TTC549 (cell line): ENCODE results near the gene FAM241B.

Experiments
- FAIRE-seq: peaks from 2 replicates; lab custom pipeline; 2012; peaks lifted over from hg19 to GRCh38; lab: Jason Lieb, UNC

FAM241B gene

DNA sequence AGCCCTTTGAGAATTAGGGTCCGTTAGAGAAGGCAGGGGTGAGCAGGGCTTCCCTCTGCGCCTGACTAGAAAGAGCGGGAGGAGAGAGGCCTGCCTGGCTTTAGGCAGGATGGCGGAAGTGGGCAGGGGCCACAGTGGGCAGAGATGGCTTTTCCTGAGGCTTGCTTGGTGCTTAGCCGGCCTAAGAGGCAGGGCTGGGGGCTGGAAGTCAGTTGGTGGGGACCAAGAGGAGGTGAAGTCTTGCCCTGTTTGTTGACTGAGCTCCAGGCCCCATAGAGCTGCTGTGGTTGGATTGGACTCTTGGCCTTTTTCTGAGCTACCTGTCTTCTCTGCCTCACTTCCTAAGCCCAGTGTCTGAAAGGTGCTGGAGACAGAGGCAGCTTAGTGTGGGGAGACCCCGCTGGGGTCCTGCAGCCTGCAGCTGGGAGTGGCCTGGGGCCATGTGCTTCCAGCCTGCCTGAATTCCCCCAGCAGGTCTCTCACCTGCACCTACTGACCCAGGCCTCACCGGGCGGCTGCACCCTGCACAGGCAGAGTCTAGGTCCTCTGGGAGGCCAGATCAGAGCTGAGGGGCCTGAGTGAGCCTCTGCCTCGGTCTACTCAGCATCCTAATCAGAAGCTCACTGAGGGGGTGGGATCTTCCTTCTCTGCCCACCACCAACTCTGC lies 4.8 kb downstream of the FAM241B start:
- no peak for FAIRE-seq

DNA sequence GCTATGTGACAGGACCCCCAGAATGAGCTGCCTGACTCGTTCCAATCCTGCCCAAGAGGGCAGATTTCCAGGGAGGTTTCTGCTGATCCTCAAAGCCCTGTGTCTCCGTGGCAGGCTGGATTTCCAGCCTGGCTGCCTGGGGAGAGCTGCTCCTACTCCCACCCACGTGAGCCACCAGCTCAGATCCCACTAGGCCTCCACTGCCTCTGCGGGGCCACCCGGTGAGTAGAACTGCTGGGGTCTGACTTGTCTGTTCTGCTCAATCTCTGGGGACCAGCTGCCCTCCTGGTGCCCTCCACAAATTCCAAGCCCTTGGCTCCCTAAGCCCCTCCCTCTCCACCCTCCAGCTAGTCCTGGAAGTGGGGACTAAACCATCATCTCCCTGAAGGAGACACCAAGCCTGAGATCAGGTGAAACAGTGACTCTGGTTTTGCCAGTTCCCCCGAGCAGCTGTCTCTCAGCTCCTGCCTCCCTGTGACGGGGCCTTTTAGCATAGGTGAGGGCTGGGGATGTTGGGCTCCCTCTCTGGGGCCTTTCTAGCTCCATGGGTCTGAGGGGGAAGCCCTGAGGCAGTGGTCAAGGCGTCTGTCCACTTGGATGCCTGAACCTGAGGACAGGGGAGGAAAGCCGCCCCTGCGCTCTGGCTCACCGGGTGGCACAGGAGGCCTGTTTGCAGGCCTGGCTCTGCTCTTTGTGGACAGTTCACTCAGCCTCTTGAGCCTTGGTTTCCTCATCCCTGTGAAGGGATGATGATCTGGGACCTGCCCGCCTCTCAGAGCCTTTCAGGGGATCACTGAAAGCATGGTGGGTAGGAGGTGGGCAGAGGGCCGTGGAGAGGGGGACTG lies 5.6 kb downstream of the FAM241B start:
- no peak for FAIRE-seq

DNA sequence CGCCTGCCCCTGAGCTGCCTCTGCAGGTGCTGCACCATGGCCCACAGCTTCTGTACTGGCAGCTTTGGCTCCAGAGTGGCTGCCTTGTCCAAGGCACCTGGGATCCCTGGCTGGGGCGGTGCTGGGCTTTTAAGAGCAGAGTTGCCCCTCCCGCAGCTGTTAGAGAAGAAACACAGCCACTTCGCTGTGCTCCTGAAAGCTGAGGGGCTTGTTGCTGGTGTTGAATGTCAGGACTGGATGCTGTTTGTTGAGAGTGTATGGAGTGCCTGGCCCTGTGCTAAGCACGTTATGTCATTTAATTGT lies 6.2 kb downstream of the FAM241B start:
- no peak for FAIRE-seq

DNA sequence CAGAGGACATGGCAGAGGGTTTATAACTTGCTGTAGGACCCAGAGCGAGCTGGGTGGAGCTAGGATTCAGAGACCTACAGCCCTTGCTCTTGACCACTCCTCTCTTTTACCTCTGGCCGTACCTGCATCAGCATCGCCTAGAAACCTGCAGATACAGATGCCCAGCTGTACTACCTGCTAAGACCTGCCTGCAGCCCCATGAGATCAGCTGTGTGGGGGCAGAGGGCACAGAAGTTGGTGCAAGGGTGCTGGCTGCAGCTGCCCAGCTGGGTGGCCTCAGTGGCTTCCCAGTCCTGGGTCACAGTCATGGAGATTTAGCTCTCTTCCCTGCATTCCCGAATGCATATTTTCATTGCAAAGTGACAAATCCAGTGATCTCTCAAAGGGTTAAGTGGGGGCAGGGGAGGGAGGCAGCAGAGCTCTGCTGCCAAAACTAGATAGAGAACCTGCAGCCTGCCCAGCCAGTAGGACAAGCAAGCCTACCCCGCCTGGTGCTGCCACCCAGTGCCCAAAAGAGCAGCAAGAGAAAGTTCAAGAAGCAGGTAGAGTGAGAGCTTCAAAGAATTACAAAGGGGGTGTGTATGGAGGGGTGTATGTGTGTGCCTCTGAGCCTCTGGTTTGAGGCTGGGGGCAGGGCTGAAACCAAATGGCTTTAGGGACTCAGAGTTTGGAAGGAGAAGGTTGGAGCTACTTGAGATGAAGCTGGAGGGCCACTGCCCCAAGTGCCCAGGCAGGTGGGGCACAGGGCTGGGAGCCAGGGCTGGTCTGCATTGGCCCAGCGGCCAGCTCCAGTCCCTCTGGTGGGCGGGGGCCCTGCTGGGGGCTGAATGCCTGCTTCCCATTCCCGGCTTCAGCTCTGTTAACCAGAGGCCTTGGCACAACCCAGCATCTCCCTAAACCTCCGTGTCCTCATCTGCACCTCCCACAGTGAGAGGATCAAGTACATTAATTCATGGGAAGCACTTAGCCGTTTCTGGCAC lies 6.9 kb downstream of the FAM241B start:
- no peak for FAIRE-seq

DNA sequence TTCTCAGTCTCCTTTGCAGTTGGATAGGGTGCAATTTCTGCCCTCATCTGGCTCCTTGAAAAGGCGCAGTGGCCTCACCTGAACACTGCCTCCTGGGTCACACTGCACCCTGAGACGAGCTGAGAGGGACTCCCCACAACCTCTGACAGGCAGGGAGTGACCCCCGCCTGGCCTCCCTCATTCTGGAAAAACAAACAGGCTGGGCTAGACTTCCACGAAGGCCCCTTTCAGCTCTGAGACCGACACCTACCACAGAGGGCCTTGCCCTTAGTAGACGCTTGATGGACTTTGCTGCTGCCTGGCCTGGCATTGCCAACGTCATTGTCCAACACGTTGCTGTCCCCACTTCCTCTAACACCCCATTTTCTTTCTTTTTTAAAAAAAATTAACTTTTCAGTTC lies 8.6 kb downstream of the FAM241B start:
- no peak for FAIRE-seq

DNA sequence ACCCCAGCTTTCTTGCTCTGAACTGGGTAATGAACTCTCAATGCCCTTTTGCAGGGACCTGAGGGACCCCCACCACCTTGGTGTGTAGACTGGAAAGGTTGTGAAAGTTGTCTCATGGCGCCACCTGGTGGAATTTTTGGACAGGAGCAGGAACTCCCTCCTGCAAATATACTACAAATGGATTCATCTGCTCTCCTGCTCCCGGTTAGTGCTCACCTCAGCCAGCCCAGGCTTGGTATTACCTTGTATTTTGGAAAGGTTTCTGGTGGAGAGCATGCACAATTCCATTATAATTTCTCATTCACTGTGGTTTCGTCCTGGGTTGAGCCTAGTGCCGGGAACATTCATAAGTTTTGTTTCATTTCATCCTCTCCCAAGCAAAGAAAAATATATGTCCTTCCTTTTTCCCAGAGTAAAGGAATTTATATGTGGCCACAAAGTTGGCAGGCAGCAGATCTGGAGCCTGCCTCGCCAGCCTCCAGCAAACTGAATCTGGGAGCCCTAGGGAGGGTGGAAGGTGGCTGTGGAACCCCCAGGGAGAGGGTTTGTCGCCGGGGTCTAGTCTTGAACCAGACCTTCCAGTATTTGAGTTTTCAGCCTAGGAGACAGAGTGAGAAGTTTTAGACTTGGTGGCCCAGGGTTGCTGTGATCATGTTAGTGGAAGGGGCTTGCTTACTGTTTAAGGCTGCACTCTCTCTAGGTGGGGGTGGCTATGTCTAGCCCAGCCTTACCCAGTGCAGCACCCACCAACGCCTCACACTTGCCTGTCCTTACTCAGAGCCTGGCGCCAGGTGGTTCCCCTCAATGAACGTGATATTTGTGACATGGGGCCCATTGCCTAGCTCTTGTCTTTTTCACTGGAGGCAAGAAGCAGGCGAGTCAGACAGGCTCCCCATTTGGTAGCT lies 9.5 kb downstream of the FAM241B start:
- FAIRE-seq, result no peak

DNA sequence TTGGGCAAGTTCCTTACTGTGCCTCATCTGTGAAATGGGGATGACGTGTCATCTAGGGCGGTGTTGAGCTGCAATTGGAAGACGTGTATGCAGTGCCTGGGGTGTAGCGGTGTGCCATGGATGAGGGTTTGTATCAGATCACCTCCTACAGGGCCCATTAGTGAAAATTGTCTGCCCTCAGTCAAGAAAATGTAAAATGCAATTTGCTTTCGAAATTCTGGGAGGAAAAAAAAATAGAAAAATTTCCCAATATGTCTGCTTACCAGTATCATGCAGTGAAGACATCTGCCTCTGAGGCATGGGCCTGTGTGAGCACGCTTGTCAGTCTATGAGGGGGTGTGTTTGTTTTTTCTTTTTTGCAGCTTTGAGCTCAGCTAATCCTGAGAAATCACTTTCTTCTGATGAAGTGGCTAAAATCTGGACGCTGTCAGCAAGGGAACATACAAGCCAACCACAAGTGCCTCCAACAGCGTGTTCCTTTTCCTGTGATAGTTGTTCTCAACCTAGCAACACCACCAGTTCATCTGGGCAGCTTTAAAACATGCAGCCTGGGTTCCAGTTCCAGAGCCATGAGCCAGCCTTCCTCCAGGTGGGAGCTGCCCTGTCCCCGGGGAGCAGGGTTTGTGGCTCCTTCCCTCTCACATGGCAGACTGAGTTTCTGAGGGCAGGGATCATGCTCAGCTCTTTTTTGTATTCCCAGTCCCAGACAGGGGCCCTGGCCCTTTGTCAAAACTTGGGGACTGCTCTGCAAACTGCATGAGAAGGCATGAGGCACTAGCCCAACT lies 10.3 kb downstream of the FAM241B start:
- FAIRE-seq, result no peak

DNA sequence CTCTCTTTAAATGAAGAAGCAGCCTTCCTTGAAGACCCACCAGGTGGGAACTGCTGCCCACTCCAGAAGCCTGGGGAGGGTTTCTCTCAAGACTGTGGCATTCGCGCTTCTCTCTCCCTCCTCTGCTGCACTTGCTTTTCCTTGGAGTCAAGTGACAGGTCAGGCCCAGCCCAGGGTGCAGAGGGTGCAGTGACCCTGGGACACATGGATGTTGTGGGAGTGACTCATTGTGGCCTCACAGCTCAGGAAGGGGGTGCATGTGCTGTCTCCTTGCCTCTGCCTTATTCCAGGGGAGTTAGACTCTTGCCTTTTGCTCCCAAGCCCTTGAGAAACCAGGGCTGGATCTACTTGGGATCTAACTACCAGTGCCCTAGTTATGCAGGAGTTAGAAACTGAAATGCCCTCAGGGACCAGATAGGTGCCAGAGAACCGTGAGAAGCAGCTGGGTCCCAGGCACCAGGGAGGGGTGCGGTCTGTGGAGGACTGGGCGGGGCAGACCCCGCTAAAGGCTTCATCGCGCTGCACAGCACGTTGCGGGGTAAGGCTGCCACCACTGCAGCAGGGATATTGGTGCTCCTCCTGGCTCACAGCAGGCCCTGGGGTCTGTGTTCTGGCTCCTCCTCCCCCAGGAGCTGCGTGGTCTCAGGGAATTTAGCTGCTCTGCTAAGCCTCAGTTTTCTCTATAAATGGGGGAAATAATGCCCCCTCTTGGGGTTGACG lies 11.4 kb downstream of the FAM241B start:
- FAIRE-seq, result no peak

DNA sequence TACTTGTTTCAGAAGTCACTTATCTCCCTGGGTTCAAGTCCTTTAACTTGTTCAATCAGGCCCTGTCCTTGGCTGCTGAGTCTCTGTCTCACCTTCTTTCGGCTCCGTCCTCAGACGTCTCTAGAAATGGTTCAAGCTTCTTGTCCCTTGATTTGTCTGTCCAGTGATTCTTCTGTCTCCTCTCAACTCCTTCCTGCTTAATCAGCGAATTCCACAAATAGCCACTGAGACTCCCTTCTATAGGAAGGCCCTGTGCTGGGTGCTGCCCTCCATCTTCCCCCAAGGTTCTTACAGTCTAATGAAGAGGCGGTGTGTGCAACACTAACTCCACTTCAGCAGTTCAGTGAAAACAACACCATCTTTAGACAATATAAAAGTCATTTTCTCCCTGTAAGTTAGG lies 12.7 kb downstream of the FAM241B start:
- no peak for FAIRE-seq

DNA sequence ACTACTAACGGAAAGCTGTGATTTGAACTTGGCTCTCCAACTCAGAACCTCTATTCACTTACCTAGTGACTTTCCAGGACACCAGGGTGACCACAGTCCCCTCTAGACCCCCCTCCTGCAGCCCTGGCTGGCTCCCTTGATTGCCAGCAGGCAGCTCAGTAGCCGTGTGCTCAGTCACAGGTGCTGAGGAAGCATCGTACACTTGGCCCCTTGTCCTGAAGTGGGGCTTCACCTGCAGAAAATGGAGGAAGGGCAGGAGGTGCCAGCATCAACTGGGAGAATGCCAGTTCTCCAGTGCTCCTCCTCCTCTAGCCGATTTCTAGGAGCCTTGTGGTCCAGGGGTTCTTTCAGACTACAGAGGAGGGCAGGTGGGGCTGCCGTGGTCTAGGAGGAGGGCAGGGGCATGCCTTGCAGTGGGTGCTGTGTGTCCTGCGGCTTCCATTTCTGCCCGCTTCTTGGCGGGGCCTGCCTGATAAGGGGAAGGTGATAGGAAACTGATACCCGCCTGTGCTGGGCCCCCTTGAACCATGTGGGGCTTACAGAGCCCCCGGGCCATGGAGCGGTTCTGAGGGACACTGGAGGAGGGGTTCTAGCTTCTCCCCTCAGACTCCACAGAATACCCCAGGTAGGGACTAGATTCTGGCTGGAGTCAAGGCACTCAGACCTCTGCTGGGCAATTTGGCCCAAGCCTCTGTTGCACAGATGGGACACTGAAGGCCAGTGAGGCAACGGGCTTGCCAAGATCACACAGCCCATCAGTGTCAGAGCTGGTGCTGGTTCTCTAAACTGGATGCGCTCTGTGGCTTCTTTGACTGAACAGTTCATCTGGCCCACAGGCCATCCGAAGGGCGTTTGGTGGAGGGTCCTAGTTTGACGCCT lies 14.0 kb downstream of the FAM241B start:
- no peak for FAIRE-seq

DNA sequence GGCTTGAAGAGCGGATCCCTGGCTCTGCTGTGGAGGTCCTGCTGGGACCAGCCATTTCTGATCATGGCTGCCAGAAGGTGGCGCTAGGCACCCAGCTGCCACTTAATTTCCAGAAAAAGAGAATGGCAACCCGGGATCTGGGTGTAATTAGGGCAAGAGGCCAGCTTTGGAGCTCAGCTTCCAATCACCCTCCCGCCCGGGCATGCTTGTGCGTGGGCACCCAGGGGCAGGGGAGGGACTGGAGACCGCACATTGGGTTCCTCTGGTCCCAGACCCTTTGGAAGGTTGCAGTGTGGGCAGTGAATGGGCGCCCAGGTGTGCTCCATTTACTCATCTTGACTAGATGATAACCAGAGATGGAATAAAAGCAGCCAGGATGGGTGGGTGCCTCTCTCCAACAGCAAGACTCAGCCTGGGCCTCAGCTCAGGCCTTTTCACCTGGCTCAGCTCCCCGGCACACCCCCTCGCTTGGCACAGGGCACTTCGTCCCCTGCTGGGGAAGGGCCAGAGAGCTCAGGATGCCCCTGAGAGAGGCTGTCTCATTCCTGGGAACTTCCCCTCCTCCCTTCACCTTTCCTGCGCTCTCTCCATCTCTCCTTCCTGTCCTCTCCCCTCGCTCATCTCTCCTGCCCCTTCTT lies 14.7 kb downstream of the FAM241B start:
- FAIRE-seq, result no peak

DNA sequence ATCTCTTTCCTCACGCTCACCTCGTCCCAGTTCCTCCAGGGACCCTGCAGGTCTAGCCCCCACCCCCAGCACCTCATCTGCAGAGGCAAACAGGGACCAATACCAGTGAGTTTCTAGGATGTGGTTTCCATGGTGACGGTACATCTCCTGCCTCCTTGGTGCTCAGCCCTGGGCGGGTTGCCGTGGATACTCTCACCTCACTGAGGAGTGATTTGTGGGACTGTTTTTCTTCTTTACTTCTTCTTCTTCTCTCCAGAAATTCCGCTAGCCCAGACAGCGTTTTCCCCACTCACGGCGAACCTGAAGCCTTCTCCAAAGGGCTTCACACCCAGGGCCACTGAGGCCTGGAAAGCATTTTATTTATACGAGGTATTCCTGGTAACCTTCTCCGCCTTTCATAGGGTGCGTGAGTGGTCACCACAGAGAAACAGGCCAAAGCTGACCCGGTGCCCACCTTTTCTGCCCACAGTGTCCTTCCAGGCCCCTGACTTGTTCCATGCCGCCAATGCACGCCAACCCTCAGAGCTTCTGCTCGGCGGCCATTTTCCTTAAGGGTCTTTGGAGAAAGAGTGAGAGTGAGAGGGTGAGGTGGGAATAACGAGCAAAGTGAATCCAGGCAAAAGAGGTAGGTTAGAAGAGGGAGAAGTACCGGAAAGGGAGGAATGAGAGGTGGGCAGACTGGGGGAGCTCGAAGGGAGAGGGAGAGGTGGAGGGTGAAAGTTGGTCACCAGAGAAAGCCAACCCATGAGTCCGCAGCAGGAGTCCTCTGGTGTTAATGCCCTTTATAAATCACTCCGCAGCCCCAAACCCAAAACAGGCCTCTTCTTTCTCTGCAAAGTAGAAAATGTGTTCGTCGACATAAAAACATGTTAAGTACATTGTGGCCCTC lies 15.5 kb downstream of the FAM241B start:
- no peak for FAIRE-seq

DNA sequence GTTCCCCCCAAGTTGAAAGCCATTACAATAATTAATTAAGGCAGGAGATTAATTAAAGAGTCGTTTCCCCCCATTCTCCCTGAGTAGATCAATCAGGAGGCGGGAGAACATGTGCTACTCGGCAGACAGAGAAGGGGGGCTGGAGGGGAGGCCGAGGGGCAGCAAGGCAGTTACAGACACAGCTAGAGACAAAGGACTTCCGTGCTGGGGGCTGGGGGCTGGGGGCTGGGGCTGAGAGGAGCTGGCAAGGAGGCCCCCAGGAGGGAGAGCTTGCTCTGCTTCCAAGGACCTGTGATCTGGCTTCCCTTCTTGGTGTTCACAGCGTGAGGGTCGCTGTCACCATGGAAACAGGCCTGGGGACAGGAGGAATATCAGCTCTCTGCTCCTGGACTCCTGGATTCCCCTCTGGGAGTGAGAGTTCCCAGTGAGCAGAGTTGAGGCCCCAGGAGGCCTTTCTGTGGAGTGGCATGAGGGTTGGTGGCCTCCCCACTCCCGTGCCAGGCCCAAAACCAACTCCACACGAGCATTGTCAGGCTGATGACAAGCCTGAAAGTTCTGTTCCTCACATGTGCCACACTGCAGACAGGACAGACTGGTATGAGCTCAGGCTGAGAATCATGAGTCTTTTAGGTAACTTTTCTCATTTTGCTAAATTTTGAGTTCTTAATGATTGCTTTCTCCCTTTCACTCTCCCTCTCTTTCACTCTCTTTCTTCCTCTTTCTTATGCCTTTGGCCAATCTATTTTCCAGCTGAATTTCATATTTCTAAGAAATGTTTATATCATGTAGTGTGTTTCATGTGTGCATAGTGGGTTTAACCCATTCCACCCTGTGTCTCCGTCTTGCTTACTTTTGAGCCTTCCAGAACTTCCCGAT lies 16.4 kb downstream of the FAM241B start:
- FAIRE-seq, result no peak

DNA sequence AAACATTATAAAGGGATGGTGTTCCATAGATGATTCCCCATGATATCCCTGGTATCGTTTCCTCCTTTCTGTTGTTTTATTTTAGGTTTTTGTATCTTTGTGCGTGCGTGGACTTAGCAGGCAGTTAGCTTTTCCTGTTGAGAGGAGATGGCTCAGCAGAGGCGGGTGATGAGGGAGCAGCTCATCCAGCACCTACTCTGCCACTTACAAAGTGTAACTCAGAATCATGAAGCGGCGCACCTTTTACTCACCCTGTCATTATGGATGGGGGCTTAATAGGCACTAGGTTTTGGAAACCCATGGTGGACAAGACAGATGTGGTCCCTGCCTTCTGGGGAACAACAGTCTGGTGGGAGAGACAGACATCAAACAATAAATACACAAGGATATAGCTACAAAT lies 17.1 kb downstream of the FAM241B start:
- FAIRE-seq, result no peak

DNA sequence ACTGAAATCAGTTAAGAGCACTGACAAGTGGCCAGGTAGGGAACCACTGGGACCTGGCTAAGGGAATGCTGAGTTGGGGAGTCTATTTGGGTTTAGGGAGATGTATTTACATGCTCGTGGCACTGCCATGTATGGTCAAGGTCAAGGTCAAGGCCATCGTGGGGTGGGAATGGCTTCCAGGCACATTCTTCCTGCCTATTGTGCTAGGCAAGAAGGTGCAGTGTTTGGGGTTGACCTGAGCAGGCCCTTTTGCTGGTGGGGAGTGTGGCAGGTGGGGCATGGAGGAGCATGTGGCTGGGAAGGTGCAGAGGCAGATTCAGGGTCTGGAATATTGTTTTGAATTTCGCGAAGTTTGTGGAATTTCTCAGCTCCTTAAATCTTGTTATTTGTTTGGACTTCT lies 17.8 kb downstream of the FAM241B start:
- FAIRE-seq, result no peak

DNA sequence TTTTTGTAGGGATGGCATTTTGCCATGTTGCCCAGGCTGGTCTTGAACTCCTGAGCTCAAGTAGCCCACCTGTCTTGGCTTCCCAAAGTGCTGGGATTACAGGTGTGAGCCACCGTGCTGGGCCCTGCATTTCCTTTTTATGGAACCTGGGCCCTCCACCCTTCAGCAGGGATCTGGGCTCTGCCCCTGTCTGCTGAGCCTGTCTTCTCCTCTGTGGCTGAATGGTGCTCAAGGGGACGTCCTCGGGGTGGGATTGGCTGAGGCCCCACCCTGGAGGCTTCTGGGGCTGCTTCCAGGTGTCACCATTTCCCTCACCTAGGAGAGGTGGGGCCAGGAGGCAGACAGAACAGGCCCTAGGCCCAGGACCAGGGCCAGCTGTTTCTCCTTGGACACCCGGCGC lies 18.4 kb downstream of the FAM241B start:
- FAIRE-seq, result no peak
